Right lobe of liver (tissue), 4 donors: ENCODE measurements around the gene ACOX2.

Source experiments
- CTCF ChIP-seq, 4 donors: fragments of 200-600 bp in 3 of 4; fragments of 450-650 bp in 1 of 4; IDR thresholded peaks; one replicate each; pipeline versions ENCODE4 v1.5.1 to v1.8.0; 2016 to 2022; ENCODE audit warnings: antibody characterized with exemption in 4 of 4, mild to moderate bottlenecking in 2 of 4
- POLR2A ChIP-seq: fragments of 450-650 bp; IDR thresholded peaks from one replicate; pipeline ENCODE4 v1.6.1; 2017; ENCODE audit warnings: antibody characterized with exemption, mild to moderate bottlenecking
- donor health status: DM: no; HTN: no; CAD: no.
- donor health status: DM: no; HTN: no; CAD: no.
- donor health status: DM: no; HTN: yes; CAD: no.

- TF ChIP-seq CTCF (IDR thresholded peaks at IDR 0.05) (no peak), POLR2A (no peak)
These were observed 48.0 kb downstream of the ACOX2 start for GRCh38 chr3:58488967-58489366.
